ENCODE data around the gene SNCB. TPM values are rescaled to one million over a fixed set of nuclear protein-coding genes. Genes with fewer than 3 reads are reported as not detected.

SNCB gene
- total RNA-seq, 2 donors from 2014 or later, result 0.22 to 1.8 TPM

- no peaks in the 10 kb centered on the region for H3K27me3 ChIP-seq (ENCODE audit: control insufficient read depth, insufficient read depth, low read length, poor library complexity, severe bottlenecking)
- 94 to 100% methylated on average over 2 to 10 of the region's 10 CpGs for WGBS, 2 experiments (ENCODE audit: insufficient coverage in 1 of 2, insufficient read length in 1 of 2)
Measured at GRCh38 chr5:176663566-176663965, 33.2 kb upstream of the SNCB start.

GRCh38 chr5:176662371-176663333, 32.3 kb upstream of the SNCB start:
- Mint-ChIP-seq H3K27me3 (ENCODE audit: insufficient read depth) (peaks cover 2% of the 10 kb centered on the region), H3K27ac (no peak overlapping the region), H3K4me1 (no peaks in the 10 kb centered on the region), H3K36me3 (ENCODE audit: low read depth) (peaks cover 2% of the 10 kb centered on the region), H3K9me3 (no peaks in the 10 kb centered on the region), H3K4me3 (no peak overlapping the region)
- no peaks in the 10 kb centered on the region for H3K27me3 ChIP-seq (ENCODE audit: control insufficient read depth, insufficient read depth, low read length, poor library complexity, severe bottlenecking)
- H3K36me3 ChIP-seq (ENCODE audit: control insufficient read depth, insufficient read depth, low read length), result no peaks in the 10 kb centered on the region
- no peak for TF ChIP-seq CTCF (conservative IDR thresholded peaks at IDR 0.05)
- 90 to 95% methylated on average over 14 to 21 of the region's 21 CpGs for WGBS, 2 experiments (ENCODE audit: insufficient coverage in 1 of 2, insufficient read length in 1 of 2)
- no peak overlapping the region for H3K9ac ChIP-seq (ENCODE audit: extremely low read depth, low read length, poor library complexity, severe bottlenecking)
- DNase-seq, result no peak
- H3K4me3 ChIP-seq (ENCODE audit: low read length), result no peak overlapping the region
- H3K4me1 ChIP-seq (ENCODE audit: control insufficient read depth, insufficient read depth, low read length), result no peaks in the 10 kb centered on the region
- no peak overlapping the region for H3K27ac ChIP-seq (ENCODE audit: low read depth, low read length)
- H3K9me3 ChIP-seq (ENCODE audit: control insufficient read depth, low read length), result no peaks in the 10 kb centered on the region

More at GRCh38 chr5:176663566-176663965, 33.2 kb upstream of the SNCB start:
- Histone ChIP-seq H3K9me3 (ENCODE audit: control insufficient read depth, low read length) (no peaks in the 10 kb centered on the region), H3K4me3 (ENCODE audit: low read length) (no peak overlapping the region), H3K36me3 (ENCODE audit: control insufficient read depth, insufficient read depth, low read length) (no peaks in the 10 kb centered on the region), H3K4me1 (ENCODE audit: control insufficient read depth, insufficient read depth, low read length) (no peaks in the 10 kb centered on the region), H3K9ac (ENCODE audit: extremely low read depth, low read length, poor library complexity, severe bottlenecking) (no peak overlapping the region), H3K27ac (ENCODE audit: low read depth, low read length) (no peak overlapping the region)
- H3K9me3 Mint-ChIP-seq, result no peaks in the 10 kb centered on the region
- no peak overlapping the region for H3K27ac Mint-ChIP-seq
- H3K27me3 Mint-ChIP-seq (ENCODE audit: insufficient read depth), result peaks cover 5% of the 10 kb centered on the region
- H3K4me3 Mint-ChIP-seq, result no peak overlapping the region
- no peak for DNase-seq
- H3K4me1 Mint-ChIP-seq, result no peaks in the 10 kb centered on the region
- TF ChIP-seq CTCF (conservative IDR thresholded peaks at IDR 0.05), result no peak
- no peaks in the 10 kb centered on the region for H3K36me3 Mint-ChIP-seq (ENCODE audit: low read depth)

- Mint-ChIP-seq H3K4me3 (no peak overlapping the region), H3K4me1 (no peaks in the 10 kb centered on the region), H3K27me3 (ENCODE audit: insufficient read depth) (no peaks in the 10 kb centered on the region), H3K27ac (no peak overlapping the region), H3K36me3 (ENCODE audit: low read depth) (peaks cover 2% of the 10 kb centered on the region), H3K9me3 (no peaks in the 10 kb centered on the region)
- no peak overlapping the region for H3K4me3 ChIP-seq (ENCODE audit: low read length)
- peaks cover 5% of the 10 kb centered on the region for H3K36me3 ChIP-seq (ENCODE audit: control insufficient read depth, insufficient read depth, low read length)
- no peaks in the 10 kb centered on the region for H3K4me1 ChIP-seq (ENCODE audit: control insufficient read depth, insufficient read depth, low read length)
- 88 to 96% methylated on average over 7 to 10 of the region's 10 CpGs for WGBS, 2 experiments (ENCODE audit: insufficient coverage in 1 of 2, insufficient read length in 1 of 2)
- DNase-seq, result no peak
- no peak overlapping the region for H3K27ac ChIP-seq (ENCODE audit: low read depth, low read length)
- no peaks in the 10 kb centered on the region for H3K9me3 ChIP-seq (ENCODE audit: control insufficient read depth, low read length)
- TF ChIP-seq CTCF (conservative IDR thresholded peaks at IDR 0.05), result no peak
- H3K27me3 ChIP-seq (ENCODE audit: control insufficient read depth, insufficient read depth, low read length, poor library complexity, severe bottlenecking), result no peaks in the 10 kb centered on the region
- no peak overlapping the region for H3K9ac ChIP-seq (ENCODE audit: extremely low read depth, low read length, poor library complexity, severe bottlenecking)
Measured at GRCh38 chr5:176661676-176662075, 31.3 kb upstream of the SNCB start.
